HG02642 (cell line): ENCODE data around the gene TPCN1.

Experiments
- ATAC-seq: cut with Tn5 transposase; IDR thresholded peaks from one replicate; pipeline ENCODE4 v1.9.1; 2021; ENCODE audit warnings: mild to moderate bottlenecking; ENCODE audit not compliant: unreplicated experiment, poor library complexity

The TPCN1 gene

GRCh38 chr12:113276946-113277500, 55.8 kb downstream of the TPCN1 start:
- ATAC-seq, result no peak

- ATAC-seq, result no peak
These were observed 56.2 kb downstream of the TPCN1 start for GRCh38 chr12:113277511-113277910.

- ATAC-seq, result no peak
These were observed 56.9 kb downstream of the TPCN1 start for GRCh38 chr12:113278141-113278540.

GRCh38 chr12:113278633-113279032, 57.4 kb downstream of the TPCN1 start:
- no peak for ATAC-seq

- ATAC-seq, result no peak
These were observed 63.5 kb downstream of the TPCN1 start for GRCh38 chr12:113284751-113285150.

- ATAC-seq, result no peak
These were observed 64.7 kb downstream of the TPCN1 start for GRCh38 chr12:113285679-113286610.

GRCh38 chr12:113286712-113287111, 65.4 kb downstream of the TPCN1 start:
- no peak for ATAC-seq

GRCh38 chr12:113287146-113287898, 66.1 kb downstream of the TPCN1 start:
- no peak for ATAC-seq

- no peak for ATAC-seq
These were observed 66.6 kb downstream of the TPCN1 start for GRCh38 chr12:113287899-113288282.

- no peak for ATAC-seq
These were observed 68.1 kb downstream of the TPCN1 start for GRCh38 chr12:113289361-113289760.

- no peak for ATAC-seq
These were observed 69.2 kb downstream of the TPCN1 start for GRCh38 chr12:113290506-113290905.

GRCh38 chr12:113291586-113291985, 70.3 kb downstream of the TPCN1 start:
- no peak for ATAC-seq

- no peak for ATAC-seq
These were observed 70.8 kb downstream of the TPCN1 start for GRCh38 chr12:113292091-113292490.

GRCh38 chr12:113292547-113292946, 71.3 kb downstream of the TPCN1 start:
- ATAC-seq, result no peak

GRCh38 chr12:113293100-113293499, 71.8 kb downstream of the TPCN1 start:
- ATAC-seq, result no peak

- ATAC-seq, result no peak
These were observed 74.8 kb downstream of the TPCN1 start for GRCh38 chr12:113295886-113296556.

GRCh38 chr12:113296557-113297213, 75.4 kb downstream of the TPCN1 start:
- no peak for ATAC-seq

- no peak for ATAC-seq
These were observed 75.9 kb downstream of the TPCN1 start for GRCh38 chr12:113297214-113297587.

GRCh38 chr12:113297621-113298471, 76.6 kb downstream of the TPCN1 start:
- no peak for ATAC-seq
